Retinal pigment epithelial cell (primary cell): ENCODE data around the gene KRTAP10-1.
A peak's percentile ranks its signal among the peaks of the same experiment; 100 is the strongest.

Experiments used
- DNase-seq: peaks from one replicate; pipeline ENCODE4 v3.0.0-alpha.2; 2010; ENCODE audit warnings: low read depth
- H3K4me3 ChIP-seq: 2 replicates; pipeline ENCODE4 v1.5.1; 2011; ENCODE audit warnings: mild to moderate bottlenecking, low read length, control low read depth, moderate library complexity
- TF ChIP-seq, protein P1 (sequence below): conservative IDR thresholded peaks from 2 replicates; pipeline ENCODE4 v1.5.1; 2011; ENCODE audit warnings: low read depth, low read length, control low read depth, inconsistent platforms

Gene KRTAP10-1

DNA sequence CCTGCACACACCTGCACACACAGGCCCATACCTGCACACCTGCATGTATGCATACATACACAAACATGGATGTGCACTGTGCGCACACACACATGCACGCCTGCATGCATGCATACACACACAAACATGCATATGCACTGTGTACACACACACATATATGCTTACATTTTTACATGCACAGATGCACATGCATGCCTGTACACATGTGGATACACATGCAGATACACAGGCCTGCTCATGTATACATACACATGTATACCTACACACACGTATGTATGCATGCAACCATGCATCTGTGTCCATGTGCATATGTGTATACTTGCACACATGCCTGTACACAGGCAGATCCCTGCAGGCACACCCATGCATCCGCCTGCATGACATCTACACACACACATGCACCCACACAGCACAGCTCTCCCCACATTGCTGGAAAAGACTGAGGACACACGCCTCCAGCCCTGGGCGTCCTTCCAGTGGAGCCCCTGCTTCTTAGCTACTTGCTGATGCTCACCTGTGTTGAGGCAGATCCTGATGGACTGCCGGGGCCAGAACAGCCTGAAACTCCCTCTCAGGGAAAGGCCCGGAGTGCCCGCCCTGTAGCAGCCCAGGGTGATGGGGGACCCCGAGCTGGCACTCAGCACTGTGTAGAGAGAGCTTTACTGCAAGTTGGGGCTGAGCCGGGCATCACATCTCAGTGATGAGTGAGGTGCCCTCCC lies 28.6 kb downstream of the KRTAP10-1 start:
- no peak overlapping the region for H3K4me3 ChIP-seq
- DNase-seq = no peak
- TF ChIP-seq, protein P1, sequence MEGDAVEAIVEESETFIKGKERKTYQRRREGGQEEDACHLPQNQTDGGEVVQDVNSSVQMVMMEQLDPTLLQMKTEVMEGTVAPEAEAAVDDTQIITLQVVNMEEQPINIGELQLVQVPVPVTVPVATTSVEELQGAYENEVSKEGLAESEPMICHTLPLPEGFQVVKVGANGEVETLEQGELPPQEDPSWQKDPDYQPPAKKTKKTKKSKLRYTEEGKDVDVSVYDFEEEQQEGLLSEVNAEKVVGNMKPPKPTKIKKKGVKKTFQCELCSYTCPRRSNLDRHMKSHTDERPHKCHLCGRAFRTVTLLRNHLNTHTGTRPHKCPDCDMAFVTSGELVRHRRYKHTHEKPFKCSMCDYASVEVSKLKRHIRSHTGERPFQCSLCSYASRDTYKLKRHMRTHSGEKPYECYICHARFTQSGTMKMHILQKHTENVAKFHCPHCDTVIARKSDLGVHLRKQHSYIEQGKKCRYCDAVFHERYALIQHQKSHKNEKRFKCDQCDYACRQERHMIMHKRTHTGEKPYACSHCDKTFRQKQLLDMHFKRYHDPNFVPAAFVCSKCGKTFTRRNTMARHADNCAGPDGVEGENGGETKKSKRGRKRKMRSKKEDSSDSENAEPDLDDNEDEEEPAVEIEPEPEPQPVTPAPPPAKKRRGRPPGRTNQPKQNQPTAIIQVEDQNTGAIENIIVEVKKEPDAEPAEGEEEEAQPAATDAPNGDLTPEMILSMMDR = no peak

GRCh38 chr21:44510508-44511218 lies 29.3 kb downstream of the KRTAP10-1 start:
- no peak for DNase-seq
- H3K4me3 ChIP-seq = no peak overlapping the region
- TF ChIP-seq, protein P1 = peak; percentile 83

GRCh38 chr21:44510109-44510507 lies 29.9 kb downstream of the KRTAP10-1 start:
- TF ChIP-seq, protein P1 = no peak
- no peak overlapping the region for H3K4me3 ChIP-seq

DNA sequence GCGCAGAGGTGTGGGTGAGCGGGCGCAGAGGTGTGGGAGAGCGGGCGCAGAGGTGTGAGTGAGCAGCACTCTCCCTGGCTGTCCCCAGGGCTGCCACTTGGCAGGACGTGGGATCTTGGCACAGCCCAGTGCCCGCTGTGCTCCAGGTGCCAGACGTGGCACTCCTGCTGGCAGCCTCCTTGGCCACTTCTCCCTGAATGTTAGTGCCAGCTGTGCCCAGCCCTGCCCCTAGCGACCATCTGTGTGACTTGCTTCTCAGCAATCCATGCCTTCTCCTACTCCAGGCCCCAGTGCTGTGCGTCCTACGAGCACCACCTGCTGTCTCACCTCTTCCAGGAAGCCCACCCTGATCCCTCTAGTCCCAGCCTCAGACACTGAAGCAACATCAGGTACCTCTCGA lies 30.5 kb downstream of the KRTAP10-1 start:
- TF ChIP-seq, protein P1 = peak; percentile 4
- no peak for DNase-seq
- no peak overlapping the region for H3K4me3 ChIP-seq

More at GRCh38 chr21:44510109-44510507, 29.9 kb downstream of the KRTAP10-1 start:
- no peak for DNase-seq

GRCh38 chr21:44508711-44509445 lies 31.1 kb downstream of the KRTAP10-1 start:
- no peak for DNase-seq

DNA sequence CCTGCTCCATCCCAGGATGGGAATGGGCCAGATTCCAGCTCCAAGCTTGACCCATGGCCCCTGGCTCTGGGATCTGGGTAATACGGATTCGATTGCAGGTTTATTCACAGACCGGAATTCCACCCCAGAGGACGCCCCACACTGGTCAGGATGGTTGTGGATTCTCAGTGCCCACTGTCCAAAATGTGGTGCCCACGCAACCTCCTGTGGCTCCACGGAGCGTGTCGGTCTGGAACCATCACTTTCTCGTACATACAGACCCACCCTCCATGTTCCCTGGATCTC lies 31.6 kb downstream of the KRTAP10-1 start:
- H3K4me3 ChIP-seq = no peak overlapping the region
- TF ChIP-seq, protein P1 = no peak
- no peak for DNase-seq

More at GRCh38 chr21:44508711-44509445, 31.1 kb downstream of the KRTAP10-1 start:
- TF ChIP-seq, protein P1 = no peak
- H3K4me3 ChIP-seq = no peak overlapping the region
